H1 (cell line): Measurements from ENCODE around the gene RFC1. TPM values are rescaled to one million over a fixed set of nuclear protein-coding genes. Genes with fewer than 3 reads are reported as not detected.

Experiments used
- CTCF ChIA-PET: fragments of 300-600 bp; sonication (Branson Sonifier 250); formaldehyde crosslinking; loops from one replicate; lab custom pipeline; 2021; ENCODE audit not compliant: partially characterized antibody; lab: Charles Lee
- POLR2A ChIA-PET: fragments of 300-600 bp; sonication (Branson Sonifier 250); formaldehyde crosslinking; loops from one replicate; lab custom pipeline; 2021; ENCODE audit warnings: inconsistent platforms; ENCODE audit not compliant: partially characterized antibody; lab: Charles Lee
- DNase-seq, 2 experiments: peaks; one replicate each; pipeline versions ENCODE4 v3.0.0 to v3.0.0-alpha.2; 2010 to 2022; ENCODE audit warnings: low spot score in 2 of 2, low read depth in 1 of 2, mixed read lengths in 1 of 2
- FAIRE-seq: peaks from 2 replicates; lab custom pipeline; 2011; peaks lifted over from hg19 to GRCh38; lab: Jason Lieb, UNC
- H2AFZ ChIP-seq: 2 replicates; pipeline ENCODE4 v1.8.1; 2012; ENCODE audit warnings: low read length, inconsistent platforms
- H2AK5ac ChIP-seq: 2 replicates; pipeline ENCODE4 v1.6.1; 2013; ENCODE audit warnings: low read depth, low read length
- H2BK120ac ChIP-seq: replicated peaks from 2 replicates; pipeline ENCODE3; 2013; ENCODE audit warnings: low read depth, low read length, inconsistent platforms
- H2BK12ac ChIP-seq: 2 replicates; pipeline ENCODE4 v1.6.1; 2013; ENCODE audit warnings: low read depth, low read length
- H2BK15ac ChIP-seq: 2 replicates; pipeline ENCODE4 v1.6.1; 2013; ENCODE audit warnings: low read length
- H2BK20ac ChIP-seq: 2 replicates; pipeline ENCODE4 v1.6.1; 2013; ENCODE audit warnings: low read length
- H2BK5ac ChIP-seq: 2 replicates; pipeline ENCODE4 v1.6.1; 2013; ENCODE audit warnings: low read depth, low read length
- H3K14ac ChIP-seq: 2 replicates; pipeline ENCODE4 v1.6.1; 2013; ENCODE audit warnings: inconsistent platforms; ENCODE audit not compliant: insufficient read length
- H3K18ac ChIP-seq: 2 replicates; pipeline ENCODE4 v1.6.1; 2013; ENCODE audit warnings: low read length; ENCODE audit errors: extremely low read depth
- H3K23ac ChIP-seq: 2 replicates; pipeline ENCODE4 v1.6.1; 2013; ENCODE audit warnings: inconsistent platforms; ENCODE audit not compliant: insufficient read length
- H3K23me2 ChIP-seq: 2 replicates; pipeline ENCODE4 v1.6.1; 2013; ENCODE audit warnings: low read depth, low read length
- H3K27ac ChIP-seq: 2 replicates; pipeline ENCODE4 v1.6.1; 2011; ENCODE audit warnings: low read depth, low read length, inconsistent platforms
- H3K27me3 ChIP-seq, 4 experiments: replicated peaks in 1 of 4; 1 replicate in 1 of 4; 2 replicates in 3 of 4; pipeline versions ENCODE4 v1.6.1 to v1.8.1; 2011 to 2013; ENCODE audit warnings: low read length in 3 of 4, mild to moderate bottlenecking in 3 of 4, inconsistent platforms in 2 of 4, mixed read lengths in 2 of 4, moderate library complexity in 1 of 4; ENCODE audit not compliant: control insufficient read depth in 3 of 4, insufficient read depth in 3 of 4; ENCODE audit errors: extremely low read depth in 1 of 4
- H3K36me3 ChIP-seq, 4 experiments: 2 replicates each; pipeline versions ENCODE4 v1.6.1 to v1.8.1; 2011 to 2013; ENCODE audit warnings: mild to moderate bottlenecking in 4 of 4, low read length in 3 of 4, moderate library complexity in 2 of 4, control low read depth in 1 of 4, inconsistent platforms in 1 of 4; ENCODE audit not compliant: insufficient read depth in 4 of 4, control insufficient read depth in 2 of 4
- H3K4ac ChIP-seq: replicated peaks from 2 replicates; pipeline ENCODE3; 2013; ENCODE audit warnings: low read length, low read depth, mixed read lengths, inconsistent platforms; ENCODE audit not compliant: insufficient read length
- H3K4me1 ChIP-seq, 4 experiments: replicated peaks in 1 of 4; 1 replicate in 1 of 4; 2 replicates in 3 of 4; pipeline versions ENCODE4 v1.6.1 to v1.8.1; 2011 to 2013; ENCODE audit warnings: low read length in 3 of 4, inconsistent platforms in 2 of 4, mixed read lengths in 1 of 4; ENCODE audit not compliant: insufficient read depth in 4 of 4, control insufficient read depth in 3 of 4
- H3K4me2 ChIP-seq, 2 experiments: 2 replicates each; pipeline versions ENCODE4 v1.6.1 to v1.8.1; 2011 to 2013; ENCODE audit warnings: low read depth in 2 of 2, low read length in 2 of 2, control low read depth in 1 of 2, inconsistent platforms in 1 of 2, mild to moderate bottlenecking in 1 of 2; ENCODE audit not compliant: insufficient read depth in 1 of 2
- H3K4me3 ChIP-seq, 4 experiments: fragments of 200-600, 300-600 bp in 1 of 4; sonication (generic), shearing (Covaris generic), sonication (Bioruptor Twin) in 1 of 4; 2 replicates each; pipeline versions ENCODE4 v1.5.1 to v1.8.1; 2011 to 2016; ENCODE audit warnings: low read length in 4 of 4, low read depth in 3 of 4, control low read depth in 2 of 4, inconsistent platforms in 2 of 4, mild to moderate bottlenecking in 2 of 4, mixed read lengths in 1 of 4, moderate library complexity in 1 of 4; ENCODE audit not compliant: insufficient read depth in 2 of 4; ENCODE audit errors: extremely low read depth in 1 of 4
- H3K56ac ChIP-seq: replicated peaks from 2 replicates; pipeline ENCODE3; 2013; ENCODE audit warnings: low read depth, mild to moderate bottlenecking, mixed read lengths, low read length, inconsistent platforms; ENCODE audit not compliant: insufficient read length
- H3K79me1 ChIP-seq: 2 replicates; pipeline ENCODE4 v1.6.1; 2013; ENCODE audit warnings: low read depth, low read length, control low read depth
- H3K79me2 ChIP-seq, 2 experiments: 2 replicates each; pipeline versions ENCODE4 v1.6.1 to v1.8.1; 2012 to 2013; ENCODE audit warnings: low read length in 2 of 2, mild to moderate bottlenecking in 2 of 2, inconsistent platforms in 1 of 2; ENCODE audit not compliant: insufficient read depth in 2 of 2, control insufficient read depth in 1 of 2
- H3K9ac ChIP-seq, 4 experiments: replicated peaks in 1 of 4; 1 replicate in 1 of 4; 2 replicates in 3 of 4; pipeline versions ENCODE4 v1.6.1 to v1.8.1; 2011 to 2013; ENCODE audit warnings: low read depth in 3 of 4, low read length in 3 of 4, control low read depth in 2 of 4, mild to moderate bottlenecking in 2 of 4, moderate library complexity in 2 of 4, inconsistent platforms in 1 of 4; ENCODE audit errors: extremely low read depth in 1 of 4
- H3K9me3 ChIP-seq, 2 experiments: 2 replicates each; pipeline versions ENCODE4 v1.6.1 to v1.8.1; 2012 to 2013; ENCODE audit warnings: mild to moderate bottlenecking in 2 of 2, moderate library complexity in 2 of 2, control low read depth in 1 of 2, inconsistent platforms in 1 of 2, low read depth in 1 of 2, low read length in 1 of 2, mixed read lengths in 1 of 2; ENCODE audit not compliant: insufficient read depth in 2 of 2
- H4K20me1 ChIP-seq, 2 experiments: replicated peaks in 1 of 2; 2 replicates each; pipeline versions ENCODE3 to v1.8.1; 2011 to 2013; ENCODE audit warnings: inconsistent platforms in 2 of 2, low read length in 2 of 2, mild to moderate bottlenecking in 1 of 2; ENCODE audit not compliant: insufficient read depth in 2 of 2, control insufficient read depth in 1 of 2
- H4K5ac ChIP-seq: 2 replicates; pipeline ENCODE4 v1.6.1; 2013; ENCODE audit warnings: low read length, low read depth, mixed read lengths, inconsistent platforms; ENCODE audit not compliant: insufficient read length
- H4K8ac ChIP-seq: 2 replicates; pipeline ENCODE4 v1.8.0; 2013; ENCODE audit warnings: mild to moderate bottlenecking, moderate library complexity, low read length, inconsistent platforms; ENCODE audit not compliant: insufficient read depth; ENCODE audit errors: extremely low read depth
- H4K91ac ChIP-seq: replicated peaks from 2 replicates; pipeline ENCODE3; 2013; ENCODE audit warnings: low read length, mixed read lengths, inconsistent platforms; ENCODE audit not compliant: insufficient read length
- SAP30 ChIP-seq: fragments of 300-600 bp; sonication (generic); IDR thresholded peaks from 2 replicates; pipeline ENCODE4 v1.7.1; 2012; ENCODE audit warnings: low read length, moderate library complexity, mild to moderate bottlenecking, inconsistent platforms; ENCODE audit not compliant: insufficient read depth, insufficient replicate concordance
- SIN3A ChIP-seq, 2 experiments: IDR thresholded peaks in 1 of 2; conservative IDR thresholded peaks in 1 of 2; 2 replicates each; pipeline ENCODE4 v1.6.1; 2011 to 2012; ENCODE audit warnings: low read length in 2 of 2, improper control_type of control experiment in 1 of 2, low read depth in 1 of 2, mild to moderate bottlenecking in 1 of 2
- WGBS, 2 experiments: shearing (Covaris generic) in 1 of 2; methylation state at CpG; one replicate each; pipeline versions ENCODE4 v1.1.6 to v1.1.7; 2013 to 2015; ENCODE audit warnings: low lambda C conversion rate in 2 of 2, mixed read lengths in 2 of 2, inconsistent platforms in 1 of 2, low coverage in 1 of 2, missing lambda C conversion rate in 1 of 2; ENCODE audit not compliant: insufficient replicate concordance in 2 of 2, insufficient coverage in 1 of 2, insufficient read length in 1 of 2; ENCODE audit errors: extremely low coverage in 1 of 2, missing lambda C conversion rate in 1 of 2; 5-methylcytosine and 5-hydroxymethylcytosine counted together
- polyA plus RNA-seq, 7 experiments: library from polyadenylated mRNA; depleted of rRNA in 3 of 7; stranded (reverse) in 5 of 7; unstranded in 2 of 7; fragments of >200 nt in 5 of 7; fragments of 200-250 nt in 2 of 7; gene quantifications; 1 replicate in 5 of 7; 2 replicates in 1 of 7; 4 replicates in 1 of 7; pipeline versions ENCODE4 v1.2.1 to v1.2.3, GENCODE V29; 2011 to 2013; ENCODE audit warnings: missing spikeins in 2 of 7, mixed read lengths in 2 of 7
- total RNA-seq: library from RNA; stranded (reverse); fragmentation: NEBNext Ultra II Directional; extraction: Animal tissue kit (Norgen Biotek cat#: 25700); gene quantifications from 2 replicates; pipeline ENCODE4 v1.2.1, GENCODE V29; 2021

RFC1 gene
- total and polyA plus RNA-seq, 2 of the 8 experiments (the other 6 are each of a cell fraction or from before 2014, with no cell fraction given), result 16.0 to 83.8 TPM

DNA sequence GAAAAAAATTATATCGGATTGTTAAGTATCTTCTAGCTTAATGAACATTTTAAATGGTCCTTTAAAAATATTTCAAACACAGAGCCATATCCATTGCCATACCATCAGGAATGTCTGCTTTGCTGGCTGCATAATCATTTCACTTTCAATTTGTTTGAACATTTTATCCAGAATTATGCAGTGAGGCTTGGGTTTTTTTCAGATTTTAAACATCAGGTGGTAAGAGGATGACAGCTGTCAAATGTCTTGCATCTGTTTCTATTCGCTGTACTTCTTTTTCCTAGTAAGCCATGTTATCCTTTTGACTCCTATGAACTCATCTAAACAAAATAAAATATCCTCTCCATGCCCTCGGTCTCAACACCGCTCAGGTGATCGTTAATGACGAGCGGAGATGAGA is 802 bp downstream of the RFC1 start:
- Histone ChIP-seq H3K27ac (0 out of 2 replicates have a peak overlapping the region, but pooled peaks have one; percentile 92), H3K36me3 (no peaks in the 10 kb centered on the region), H3K4ac (no peak overlapping the region), H2BK120ac (no peak overlapping the region), H3K4me1 (peaks cover 0 to 4% (median 0%) of the 10 kb centered on the region in 4 experiments; a peak in 1 of 7 replicates), H2AK5ac (no peak overlapping the region), H2BK12ac (no peak overlapping the region), H3K23me2 (0 out of 2 replicates have a peak, but pooled peaks cover 3% of the 10 kb centered on the region), H3K18ac (no peak overlapping the region), H2BK15ac (no peak overlapping the region), H3K79me1 (peaks cover 3% of the 10 kb centered on the region), H3K9ac (peak overlapping the region; percentile 75 to 90 (median 87)), H4K20me1 (peaks cover 3% of the 10 kb centered on the region in 2 experiments), H2BK20ac (no peak overlapping the region), H2BK5ac (no peak overlapping the region), H3K9me3 (no peaks in the 10 kb centered on the region), H3K14ac (no peak overlapping the region), H3K4me2 (peak overlapping the region; percentile 57 to 72), H4K91ac (no peak overlapping the region), H3K79me2 (peaks cover 9 to 54% of the 10 kb centered on the region in 2 experiments), H3K23ac (no peak overlapping the region), H3K56ac (no peak overlapping the region), H3K4me3 (peak overlapping the region; percentile 80 to 93 (median 81)), H3K27me3 (peaks cover 0 to 12% (median 6%) of the 10 kb centered on the region in 4 experiments; a peak in 5 of 7 replicates), H4K8ac (no peak overlapping the region), H2AFZ (no peak overlapping the region), H4K5ac (no peak overlapping the region)
- WGBS, 2 experiments, result 18% methylated on average over 7 of the region's 7 CpGs; no CpG with 5 or more reads in 1 of the 2 experiments
- ChIA-PET CTCF (interaction anchor here (0.6 to 1.5 kb wide), 3 partner anchors 19 to 508 kb away, joined by 3 to 4 read pairs (median 4); no protein-coding TSS in a partner anchor), POLR2A (interaction anchor here (0.5 to 3.3 kb wide), 17 partner anchors 8 to 160 kb away, joined by 3 to 27 read pairs (median 4); partner anchors contain the start of genes LIAS and RPL9)
- DNase-seq (no peak), FAIRE-seq (no peak)
- TF ChIP-seq SAP30, result no peak
- TF ChIP-seq SIN3A (conservative IDR thresholded peaks at IDR 0.05 in 1 of 2, IDR thresholded peaks at IDR 0.05 in 1 of 2; ENCODE audit: low read depth in 1 of 2, low read length in 2 of 2), result 0 out of 4 replicates have a peak, but pooled peaks of 1 of the 2 experiments have one; percentile 22
